Motor neuron (in vitro differentiated cells): ENCODE data around the gene PIGQ. TPM values are rescaled to one million over a fixed set of nuclear protein-coding genes. Genes with fewer than 3 reads are reported as not detected.

Experiments
- ATAC-seq, 8 experiments: fragments of 200-7000 bp; cut with Tn5 transposase; replicated peaks in 6 of 8; 2 replicates each; pipeline ENCODE4 v1.8.0; 2021; ENCODE audit warnings: mild to moderate bottlenecking in 8 of 8, moderate library complexity in 8 of 8
- H3K27ac ChIP-seq, 2 donors: fragments of 250-450 bp; sonication (Bioruptor Pico); 2 replicates each; pipeline ENCODE4 v1.9.0; 2021; ENCODE audit warnings: antibody characterized with exemption in 2 of 2, mild to moderate bottlenecking in 2 of 2, moderate library complexity in 1 of 2
- H3K4me1 ChIP-seq, 2 donors: fragments of 250-450 bp; sonication (Bioruptor Pico); replicated peaks in 1 of 2; 2 replicates each; pipeline ENCODE4 v1.6.1; 2021; ENCODE audit warnings: antibody characterized with exemption in 2 of 2, mild to moderate bottlenecking in 2 of 2, moderate library complexity in 1 of 2
- H3K4me3 ChIP-seq, 5 donors: fragments of 250-450 bp; sonication (Bioruptor Pico); 2 replicates each; pipeline ENCODE4 v1.9.0; 2021; ENCODE audit warnings: antibody characterized with exemption in 5 of 5, mild to moderate bottlenecking in 5 of 5, moderate library complexity in 4 of 5
- WGBS, 10 experiments: fragments of 450-650 bp; shearing (Covaris generic); methylation state at CpG; one replicate each; pipeline ENCODE4 v1.0.0; 2022; 5-methylcytosine and 5-hydroxymethylcytosine counted together
- in situ Hi-C, 9 experiments: fragments of 400-800 bp; cut with MboI; loops; one replicate each; pipeline ENCODE4 v1.15.0; 2021; ENCODE audit warnings: low sequenced_read_pairs in 9 of 9, low pct_unique_long_range_greater_than_20kb in 2 of 9; ENCODE audit not compliant: unreplicated experiment in 9 of 9
- total RNA-seq, 8 experiments: library from RNA; unstranded; fragments of 300-600 nt; gene quantifications; 2 replicates each; pipeline versions ENCODE4 v1.2.3 to v1.2.4, GENCODE V29; 2022

Gene PIGQ
- total RNA-seq, 8 experiments from 2014 or later: 17.0 to 56.1 (median 26.0) TPM

GRCh38 chr16:625117-625976 lies 55.6 kb downstream of the PIGQ start:
- in situ Hi-C loops: no loop called here
- ATAC-seq: no peak
- peaks cover 29 to 63% of the 10 kb centered on the region in 2 donors for H3K4me1 ChIP-seq
- H3K4me3 ChIP-seq: no peak overlapping the region
- 93 to 100% (median 96%) methylated on average over 3 to 10 of the region's 37 CpGs; no CpG with 5 or more reads in 6 of the 10 experiments for WGBS, 10 experiments
- no peak overlapping the region for H3K27ac ChIP-seq

GRCh38 chr16:625977-626765 lies 56.4 kb downstream of the PIGQ start:
- ATAC-seq: no peak
- in situ Hi-C loops: no loop called here
- peaks cover 38 to 66% of the 10 kb centered on the region in 2 donors for H3K4me1 ChIP-seq
- H3K27ac ChIP-seq: no peak overlapping the region
- 96 to 100% (median 99%) methylated on average over 1 to 14 of the region's 35 CpGs; no CpG with 5 or more reads in 5 of the 10 experiments for WGBS, 10 experiments
- H3K4me3 ChIP-seq: no peak overlapping the region

DNA sequence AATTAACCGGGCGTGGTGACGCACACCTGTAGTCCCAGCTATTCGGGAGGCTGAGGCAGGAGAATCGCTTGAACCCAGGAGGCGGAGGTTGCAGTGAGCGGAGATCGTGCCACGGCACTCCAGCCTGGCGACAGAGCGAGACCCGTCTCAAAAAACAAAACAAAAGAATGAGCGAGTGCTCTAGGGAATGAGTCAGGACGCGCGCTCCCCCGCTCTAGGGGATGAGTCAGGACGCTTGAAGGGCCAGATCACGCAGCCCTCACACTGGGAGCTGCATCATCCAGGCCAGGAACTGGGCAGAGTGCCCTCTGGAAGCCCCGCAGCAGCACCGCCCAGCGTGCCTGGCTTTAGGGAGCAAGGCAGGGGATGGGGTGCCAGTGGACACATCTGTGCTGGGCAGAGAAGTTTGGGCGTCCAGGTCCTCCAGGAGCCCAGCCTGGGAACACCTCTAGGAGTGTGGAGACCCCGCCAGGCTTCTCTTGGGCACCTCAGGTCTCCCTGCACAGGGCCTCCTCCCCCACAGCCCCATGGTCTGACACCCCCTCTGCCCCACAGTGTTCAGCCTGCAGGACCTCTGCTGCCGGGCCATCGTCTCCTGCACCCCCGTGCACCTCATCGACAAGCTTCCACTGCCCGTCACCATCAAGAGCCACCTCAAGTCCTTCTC lies 57.2 kb downstream of the PIGQ start:
- WGBS, 10 experiments: 55 to 100% (median 98%) methylated on average over 1 to 5 of the region's 29 CpGs; no CpG with 5 or more reads in 4 of the 10 experiments
- Histone ChIP-seq H3K4me3 (no peak overlapping the region), H3K4me1 (peaks cover 40 to 61% of the 10 kb centered on the region in 2 donors), H3K27ac (no peak overlapping the region)
- ATAC-seq: peak in 2 of 8 experiments; percentile 44 to 87
- in situ Hi-C loops: no loop called here

DNA sequence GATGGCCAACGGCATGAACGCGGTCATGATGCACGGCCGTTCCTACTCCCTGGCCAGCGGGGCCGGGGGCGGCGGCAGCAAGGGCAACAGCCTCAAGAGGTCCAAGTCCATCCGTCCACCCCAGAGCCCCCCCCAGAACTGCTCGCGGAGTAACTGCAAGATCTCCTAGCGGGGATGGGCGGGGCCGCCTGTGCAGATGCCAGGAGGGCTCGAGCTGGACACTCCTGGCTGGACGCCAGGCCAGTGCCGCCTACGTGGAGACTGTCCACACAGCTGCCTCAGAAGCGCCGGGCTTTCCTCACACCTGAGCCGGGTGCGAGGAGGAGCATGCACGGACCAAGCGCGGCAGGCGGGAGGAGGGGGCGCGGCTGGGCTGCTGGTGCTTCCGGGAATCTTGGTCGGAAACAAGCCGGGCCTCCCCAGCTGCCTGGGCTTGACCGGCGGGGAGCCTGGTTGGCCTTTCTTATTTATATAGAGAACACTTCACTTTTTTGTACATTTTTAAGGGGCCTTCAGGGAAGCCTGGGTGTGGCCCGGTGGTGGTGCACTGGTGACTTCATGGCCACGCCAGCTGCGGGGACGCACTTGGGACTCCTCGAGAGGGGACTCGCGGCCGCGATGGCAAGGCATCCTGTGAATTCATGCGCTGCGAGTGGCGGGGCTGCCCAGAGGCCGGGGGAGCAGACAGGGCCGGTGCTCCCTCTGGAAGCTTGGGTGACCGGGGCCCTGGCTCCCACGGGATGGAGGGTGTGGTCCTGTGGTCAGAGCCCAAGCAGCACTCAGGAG lies 57.9 kb downstream of the PIGQ start:
- WGBS, 10 experiments: 76 to 90% (median 83%) methylated on average over 2 to 20 of the region's 50 CpGs; no CpG with 5 or more reads in 4 of the 10 experiments
- Histone ChIP-seq H3K4me3 (no peak overlapping the region), H3K27ac (no peak overlapping the region), H3K4me1 (peaks cover 36 to 54% of the 10 kb centered on the region in 2 donors)
- in situ Hi-C loops: no loop called here
- peak in 2 of 8 experiments; percentile 2 to 14 for ATAC-seq

GRCh38 chr16:628321-629061 lies 58.7 kb downstream of the PIGQ start:
- Histone ChIP-seq H3K27ac (peak overlapping the region; percentile 34 to 79), H3K4me3 (no peak overlapping the region), H3K4me1 (peaks cover 30 to 45% of the 10 kb centered on the region in 2 donors)
- no peak for ATAC-seq
- in situ Hi-C loops: no loop called here
- WGBS, 10 experiments: 94 to 100% (median 94%) methylated on average over 2 to 12 of the region's 33 CpGs; no CpG with 5 or more reads in 7 of the 10 experiments

DNA sequence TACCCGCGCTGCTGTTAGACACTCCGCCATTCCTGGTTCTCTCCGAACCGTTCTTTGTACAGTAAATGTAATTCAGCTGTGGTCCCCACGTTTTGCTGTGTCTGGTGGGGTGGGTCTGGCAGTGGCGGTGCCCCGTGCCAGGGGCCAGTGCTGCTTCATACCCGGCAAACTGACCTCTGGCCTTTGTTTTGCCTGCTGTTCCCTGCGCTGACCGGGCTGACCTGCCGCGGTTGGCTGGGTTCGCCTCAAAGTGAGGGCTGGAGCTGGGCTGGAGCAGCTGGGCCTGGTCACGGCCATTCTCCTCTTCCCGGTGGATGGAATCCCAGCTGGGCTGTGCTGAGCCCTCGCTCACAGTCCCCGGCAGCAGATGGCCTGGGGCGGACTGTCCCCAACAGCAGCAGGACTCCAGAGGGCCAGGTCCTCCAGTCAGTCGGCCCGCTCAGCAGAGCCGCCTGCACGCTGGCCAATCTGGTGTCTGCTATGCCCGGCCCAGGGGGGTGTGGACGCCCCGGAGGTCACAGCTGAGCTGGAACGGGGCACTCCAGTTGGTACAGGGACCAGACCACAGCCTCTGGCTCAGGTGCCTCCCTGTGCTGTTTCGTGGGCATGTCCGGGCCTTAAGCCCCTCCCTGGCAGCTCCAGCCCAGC lies 59.5 kb downstream of the PIGQ start:
- Histone ChIP-seq H3K4me3 (no peak overlapping the region), H3K27ac (peak overlapping the region; percentile 34 to 79), H3K4me1 (peaks cover 28 to 37% of the 10 kb centered on the region in 2 donors)
- WGBS, 10 experiments: 17 to 100% (median 87%) methylated on average over 1 to 6 of the region's 29 CpGs; no CpG with 5 or more reads in 5 of the 10 experiments
- peak in 7 of 8 experiments; percentile 17 to 70 (median 53) for ATAC-seq
- in situ Hi-C loops: no loop called here

- H3K27ac ChIP-seq: peak overlapping the region; percentile 29 to 79
- WGBS, 10 experiments: no CpG with 5 or more reads among the region's 11 CpGs
- no peak overlapping the region for H3K4me3 ChIP-seq
- ATAC-seq: peak in 7 of 8 experiments; percentile 0 to 15 (median 4)
- in situ Hi-C loops: no loop called here
- peaks cover 26 to 32% of the 10 kb centered on the region in 2 donors for H3K4me1 ChIP-seq
Observed at GRCh38 chr16:629833-630248, 60.1 kb downstream of the PIGQ start.

DNA sequence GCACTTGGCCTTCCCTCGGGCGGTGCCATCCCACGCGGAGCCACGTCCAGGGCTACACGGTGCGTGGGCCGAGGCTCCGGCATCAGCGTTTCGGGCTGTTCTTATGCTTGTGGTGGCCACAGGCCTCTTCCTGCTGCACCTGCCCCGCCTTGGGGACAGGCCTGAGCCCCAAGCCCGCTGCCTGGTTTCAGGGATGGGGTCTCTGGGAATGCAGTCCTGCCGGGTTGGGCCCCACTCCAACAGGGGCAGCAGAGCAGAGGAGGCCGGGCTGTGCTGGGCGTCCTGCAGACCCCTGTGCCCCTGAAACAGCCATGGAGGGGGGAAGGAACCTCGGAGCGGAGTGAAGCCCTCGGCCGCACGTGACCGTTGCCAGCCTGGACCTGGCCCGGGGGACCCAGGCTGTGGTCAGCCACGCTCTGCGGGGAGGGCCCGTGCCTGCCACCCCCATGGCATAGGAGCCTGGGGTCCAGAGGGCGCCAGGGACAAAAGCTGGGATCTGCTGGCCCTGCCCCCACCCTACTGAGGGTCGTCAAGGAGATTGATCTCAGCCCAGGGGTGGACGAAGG lies 60.6 kb downstream of the PIGQ start:
- 13 to 19% methylated on average over 3 to 17 of the region's 29 CpGs; no CpG with 5 or more reads in 8 of the 10 experiments for WGBS, 10 experiments
- in situ Hi-C loops: no loop called here

DNA sequence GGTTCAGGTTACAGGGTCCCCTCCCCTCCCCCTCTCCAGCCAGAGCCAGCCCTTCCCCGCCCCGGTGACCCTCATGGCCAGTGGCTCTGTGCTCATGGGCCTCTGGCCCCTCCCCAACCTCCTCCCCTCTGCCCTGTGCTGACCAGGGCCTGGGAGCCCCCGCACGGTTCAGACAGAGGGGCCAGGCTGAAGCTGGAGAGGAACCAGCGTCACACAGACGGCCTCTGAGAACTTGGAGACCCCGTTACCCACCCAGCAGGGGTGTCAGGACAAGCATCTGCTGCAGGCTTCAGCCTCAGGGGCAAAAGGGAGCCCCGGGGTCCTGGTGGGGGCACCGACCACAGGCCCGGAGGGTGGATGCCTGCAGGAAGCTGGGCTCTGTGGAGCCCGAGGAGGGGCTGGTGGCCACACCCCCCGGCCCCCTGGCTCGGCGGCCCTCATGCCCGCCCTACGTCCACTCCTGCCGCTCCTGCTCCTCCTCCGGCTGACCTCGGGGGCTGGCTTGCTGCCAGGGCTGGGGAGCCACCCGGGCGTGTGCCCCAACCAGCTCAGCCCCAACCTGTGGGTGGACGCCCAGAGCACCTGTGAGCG lies 61.1 kb downstream of the PIGQ start, which contains the start of gene WFIKKN1:
WFIKKN1 (plus strand) TSS at position 171 of the 591 bp plus-strand sequence; CDS start at position 440, 269 bp downstream.
- 0 to 20% methylated on average over 1 to 3 of the region's 23 CpGs; no CpG with 5 or more reads in 8 of the 10 experiments for WGBS, 10 experiments
- peak; percentile 2 to 41 (median 23) for ATAC-seq
- peak within 1 kb of the TSS in 1 of 5 donors; percentile 4 for H3K4me3 ChIP-seq
- peak within 1 kb of the TSS; percentile 29 to 79 for H3K27ac ChIP-seq
- in situ Hi-C loops: no loop called here
- H3K4me1 ChIP-seq: peaks cover 30 to 35% of the 10 kb centered on the region in 2 donors

More for the DNA sequence above, 60.6 kb downstream of the PIGQ start:
- ATAC-seq: peak; percentile 1 to 17 (median 8)
- H3K27ac ChIP-seq: peak overlapping the region; percentile 29 to 79
- peaks cover 30 to 33% of the 10 kb centered on the region in 2 donors for H3K4me1 ChIP-seq
- no peak overlapping the region for H3K4me3 ChIP-seq

GRCh38 chr16:631808-632358 lies 62.1 kb downstream of the PIGQ start:
- in situ Hi-C loops: no loop called here
- Histone ChIP-seq H3K4me3 (no peak overlapping the region), H3K27ac (no peak overlapping the region), H3K4me1 (peaks cover 30 to 35% of the 10 kb centered on the region in 2 donors)
- WGBS, 10 experiments: 0% methylated on average over 1 of the region's 9 CpGs; no CpG with 5 or more reads in 9 of the 10 experiments
- ATAC-seq: no peak
